GM18951 (cell line): ENCODE data around the gene SMYD3.

Source experiments
- POLR2A ChIP-seq: IDR thresholded peaks from 4 replicates; pipeline ENCODE4 v1.6.1; 2011; ENCODE audit warnings: mild to moderate bottlenecking; ENCODE audit not compliant: insufficient read length, insufficient read depth; ENCODE audit errors: extremely low read depth
- in situ Hi-C: fragments of 300-500 bp; cut with MboI; formaldehyde crosslinking; loops from one replicate; pipeline ENCODE4 v1.12.0; 2022; ENCODE audit warnings: low sequenced_read_pairs, mixed read lengths, inconsistent platforms; ENCODE audit not compliant: unreplicated experiment

The SMYD3 gene

DNA sequence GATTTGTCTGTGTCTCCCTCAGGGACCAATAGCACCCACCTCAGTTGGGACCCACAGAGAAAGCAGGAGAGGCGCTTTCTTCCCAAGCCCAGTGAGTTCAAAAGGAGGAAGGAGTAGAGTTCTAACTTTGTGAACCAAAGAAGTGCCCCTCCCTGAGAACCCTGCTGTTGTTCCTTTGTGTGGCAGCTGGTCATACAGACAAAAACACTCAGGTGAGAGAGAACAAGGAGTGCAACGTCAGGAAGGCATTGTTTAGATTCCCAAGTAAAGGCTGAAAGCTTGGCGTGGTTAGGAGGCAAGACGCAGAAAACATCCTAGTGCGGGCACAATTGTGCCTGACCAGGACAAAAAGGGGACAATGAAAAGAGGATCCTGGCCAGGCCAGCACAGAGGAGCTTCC, 697.7 kb downstream of the SMYD3 start:
- no peak for TF ChIP-seq POLR2A
- in situ Hi-C loops: no loop called here

- in situ Hi-C loops: no loop called here
Measured at GRCh38 chr1:245807954-245808719, 698.9 kb downstream of the SMYD3 start.

GRCh38 chr1:245807306-245807705, 699.8 kb downstream of the SMYD3 start:
- in situ Hi-C loops: no loop called here
- TF ChIP-seq POLR2A: no peak

More at GRCh38 chr1:245807954-245808719, 698.9 kb downstream of the SMYD3 start:
- no peak for TF ChIP-seq POLR2A

DNA sequence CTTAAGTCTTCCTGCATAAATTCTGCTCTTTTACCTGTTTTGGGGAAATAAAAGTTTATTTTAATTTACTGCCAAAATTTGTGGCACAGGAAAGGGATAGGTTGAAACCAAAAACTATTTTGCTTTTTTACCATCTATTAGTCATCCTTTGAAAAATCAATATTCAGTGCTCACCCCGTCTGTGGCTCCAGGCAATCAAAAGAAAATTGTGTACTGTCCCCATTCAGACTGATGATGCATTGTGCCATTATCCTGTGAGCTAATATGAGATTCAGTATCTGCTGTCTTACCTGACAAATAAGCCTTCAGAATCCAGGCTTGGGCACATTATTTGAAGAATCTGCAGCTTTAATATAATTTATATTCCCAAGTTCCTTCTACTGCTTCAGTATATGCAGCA, 701.5 kb downstream of the SMYD3 start:
- in situ Hi-C loops: no loop called here
- no peak for TF ChIP-seq POLR2A

- in situ Hi-C loops: no loop called here
- no peak for TF ChIP-seq POLR2A
Measured at GRCh38 chr1:245804696-245805095, 702.4 kb downstream of the SMYD3 start.

- in situ Hi-C loops: no loop called here
Measured at GRCh38 chr1:245803666-245804037, 703.4 kb downstream of the SMYD3 start.

GRCh38 chr1:245802941-245803665, 704.0 kb downstream of the SMYD3 start:
- in situ Hi-C loops: no loop called here
- no peak for TF ChIP-seq POLR2A

More at GRCh38 chr1:245803666-245804037, 703.4 kb downstream of the SMYD3 start:
- TF ChIP-seq POLR2A: no peak

DNA sequence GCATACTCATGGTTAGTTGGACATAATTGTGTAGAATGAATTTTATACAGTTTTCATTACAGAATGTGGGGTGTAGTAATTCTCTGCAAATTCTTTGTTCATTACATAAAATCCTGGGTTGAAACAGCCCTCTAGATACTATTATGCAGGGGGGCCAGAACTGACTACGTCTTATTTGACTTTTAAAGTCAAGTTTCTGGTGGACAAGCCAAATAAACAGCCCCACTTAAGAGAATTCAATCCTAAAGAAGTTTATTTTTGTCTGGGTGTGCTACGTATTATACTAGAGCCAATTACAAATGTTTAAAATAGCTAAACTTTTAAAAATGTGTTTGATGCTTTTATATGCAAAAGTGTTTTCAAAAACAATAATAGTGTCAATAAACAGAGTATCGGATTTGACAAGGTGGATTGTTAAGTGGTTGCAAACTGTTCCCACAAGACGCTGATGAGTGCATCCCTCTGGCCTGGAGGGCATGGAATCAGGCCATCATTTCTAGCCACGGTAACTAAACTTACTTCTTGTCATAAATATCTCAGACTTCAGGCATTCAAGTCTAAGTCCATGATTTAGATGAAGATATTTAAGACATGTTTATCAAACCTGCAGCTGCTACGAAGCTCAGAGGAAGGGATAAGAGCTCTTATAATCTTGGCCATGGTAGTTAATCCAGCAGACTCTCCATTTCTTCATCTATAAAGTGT, 706.0 kb downstream of the SMYD3 start:
- TF ChIP-seq POLR2A: no peak
- in situ Hi-C loops: no loop called here

GRCh38 chr1:245798349-245798711, 708.7 kb downstream of the SMYD3 start:
- in situ Hi-C loops: no loop called here
- TF ChIP-seq POLR2A: no peak

DNA sequence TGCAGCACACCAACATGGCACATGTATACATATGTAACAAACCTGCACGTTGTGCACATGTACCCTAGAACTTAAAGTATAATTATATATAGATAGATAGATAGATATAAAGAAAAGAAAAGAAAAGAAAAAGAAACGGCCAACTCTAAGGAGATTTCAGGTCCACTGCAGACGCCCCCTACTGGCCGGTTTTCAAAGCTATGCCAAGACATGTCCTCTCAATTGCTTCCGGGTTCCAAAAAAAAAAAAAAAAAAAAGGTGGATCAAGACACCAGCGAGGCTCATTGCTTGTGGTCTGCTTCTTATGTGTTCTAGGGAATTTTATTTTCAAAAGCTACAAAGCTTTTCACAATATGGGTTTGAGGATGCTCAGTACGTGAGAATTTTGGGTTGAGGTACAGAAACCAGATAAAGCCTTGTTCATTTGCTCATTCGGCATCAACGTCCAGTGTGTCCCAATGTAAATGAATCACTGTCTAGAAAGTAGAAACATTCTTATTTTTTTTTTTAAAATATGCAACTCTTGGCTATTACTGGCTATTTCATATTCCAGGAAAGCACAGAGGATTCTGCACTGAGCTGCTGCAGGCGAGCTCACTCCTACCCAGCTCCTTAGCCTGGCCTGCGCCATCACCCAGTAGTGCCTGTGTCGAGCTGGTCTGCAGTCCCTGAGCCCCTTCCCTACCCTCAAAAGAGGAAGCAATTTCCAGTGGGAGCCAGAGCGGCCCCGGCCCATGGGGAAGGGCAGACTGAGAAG, 709.3 kb downstream of the SMYD3 start:
- no peak for TF ChIP-seq POLR2A
- in situ Hi-C loops: no loop called here

DNA sequence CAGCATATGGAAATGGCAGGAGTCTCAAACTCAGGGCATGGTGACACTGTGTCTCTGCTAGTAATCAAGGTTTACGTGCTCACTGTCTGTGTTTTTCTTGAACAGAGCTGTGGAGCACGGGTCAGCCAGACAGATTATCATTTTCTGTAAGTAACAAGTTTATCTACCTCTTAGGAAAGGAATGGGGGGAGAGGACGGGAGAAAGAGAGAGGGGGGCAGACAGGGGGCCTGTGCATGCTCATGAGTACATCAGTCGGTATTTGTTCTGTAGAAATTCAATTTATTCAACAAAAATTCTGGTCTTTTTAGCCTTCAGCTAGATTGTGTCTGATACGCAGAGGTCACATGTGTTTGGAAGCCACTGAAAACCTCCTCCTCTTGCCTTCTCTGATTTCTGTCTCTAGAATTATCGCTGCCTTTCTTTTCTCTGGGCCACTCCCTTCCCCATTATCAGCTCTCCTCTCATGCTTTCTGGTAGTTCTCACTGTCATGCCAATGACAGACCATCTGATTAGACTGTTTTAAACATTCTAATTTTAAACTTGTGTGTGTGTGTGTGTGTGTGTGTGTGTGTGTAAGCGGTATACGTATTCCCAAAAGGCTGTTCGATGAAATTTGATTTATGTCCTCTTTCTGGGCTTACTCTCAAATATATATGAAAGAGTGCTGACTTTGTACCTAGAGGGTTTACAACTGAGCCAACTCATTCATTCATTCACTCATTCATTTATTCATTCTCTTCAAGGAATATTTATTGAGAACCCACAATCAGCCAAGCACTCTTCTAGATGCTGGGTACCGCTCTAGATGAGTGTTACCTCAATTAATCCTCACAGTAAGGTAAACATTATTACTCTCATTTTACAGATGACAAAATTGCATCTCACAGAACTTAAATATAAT, 715.4 kb downstream of the SMYD3 start:
- TF ChIP-seq POLR2A: no peak
- in situ Hi-C loops: no loop called here

GRCh38 chr1:245790441-245790840, 716.6 kb downstream of the SMYD3 start:
- no peak for TF ChIP-seq POLR2A
- in situ Hi-C loops: no loop called here
